Measurements from ENCODE around the gene HMGB4. TPM values are rescaled to one million over a fixed set of nuclear protein-coding genes. Genes with fewer than 3 reads are reported as not detected.

Gene HMGB4
- total RNA-seq, 1 donor from 2014 or later = not detected

DNA sequence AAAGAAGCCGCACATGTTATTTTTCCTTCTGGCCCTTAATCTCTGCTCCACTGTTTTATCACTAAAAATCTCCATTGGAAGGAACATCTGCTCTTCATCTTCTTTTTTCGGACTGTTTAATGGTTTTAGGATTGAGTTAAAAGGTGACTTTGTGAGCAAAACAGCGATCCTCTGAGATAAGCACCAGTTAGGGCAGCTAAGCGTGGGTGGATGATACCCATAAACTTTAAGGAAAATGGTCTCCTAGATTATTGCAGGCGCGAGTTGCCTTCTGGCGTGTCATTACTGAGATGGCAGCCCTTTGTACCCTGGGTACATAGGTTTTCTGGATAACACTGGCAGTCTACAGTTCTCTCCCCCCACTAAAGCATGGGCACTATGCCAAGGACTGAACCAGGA lies 44.0 kb upstream of the HMGB4 start:
- no peaks in the 10 kb centered on the region for H3K4me1 Mint-ChIP-seq (ENCODE audit: unreplicated experiment)
- TF ChIP-seq CTCF (IDR thresholded peaks at IDR 0.05) = no peak
- no peak overlapping the region for H3K27ac Mint-ChIP-seq (ENCODE audit: unreplicated experiment)
- peaks cover 20% of the 10 kb centered on the region for H3K9me3 Mint-ChIP-seq (ENCODE audit: unreplicated experiment)
- no peak overlapping the region for H3K4me3 Mint-ChIP-seq (ENCODE audit: unreplicated experiment)
- no peaks in the 10 kb centered on the region for H3K36me3 Mint-ChIP-seq (ENCODE audit: unreplicated experiment)
- no peak for DNase-seq (ENCODE audit: extremely low spot score, unreplicated experiment)
- H3K27me3 Mint-ChIP-seq (ENCODE audit: unreplicated experiment) = no peaks in the 10 kb centered on the region

- no peaks in the 10 kb centered on the region for H3K4me1 Mint-ChIP-seq (ENCODE audit: unreplicated experiment)
- no peak for DNase-seq (ENCODE audit: extremely low spot score, unreplicated experiment)
- no peaks in the 10 kb centered on the region for H3K36me3 Mint-ChIP-seq (ENCODE audit: unreplicated experiment)
- TF ChIP-seq CTCF (IDR thresholded peaks at IDR 0.05) = no peak
- H3K27me3 Mint-ChIP-seq (ENCODE audit: unreplicated experiment) = no peaks in the 10 kb centered on the region
- H3K4me3 Mint-ChIP-seq (ENCODE audit: unreplicated experiment) = no peak overlapping the region
- no peak overlapping the region for H3K27ac Mint-ChIP-seq (ENCODE audit: unreplicated experiment)
- peaks cover 26% of the 10 kb centered on the region for H3K9me3 Mint-ChIP-seq (ENCODE audit: unreplicated experiment)
Observed at GRCh38 chr1:33820804-33821203, 43.1 kb upstream of the HMGB4 start.

DNA sequence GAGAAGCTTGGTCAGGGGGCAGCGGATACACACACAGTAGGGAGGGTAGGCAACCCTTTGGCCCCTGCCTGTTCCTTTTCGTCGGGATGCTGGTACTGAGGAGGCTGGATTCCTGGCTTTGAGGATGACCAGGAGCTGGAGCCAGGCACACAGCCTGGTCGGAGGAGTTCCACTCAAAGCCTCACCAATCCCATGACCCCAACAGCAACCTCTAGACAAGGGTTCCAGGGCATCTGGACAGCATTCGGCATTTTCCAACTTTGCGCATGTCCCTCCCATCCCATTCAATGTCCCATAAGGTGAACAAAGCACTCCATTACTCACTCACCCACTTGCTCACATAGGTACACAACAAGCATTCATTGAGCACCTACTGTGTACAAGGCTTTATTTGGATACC lies 42.6 kb upstream of the HMGB4 start:
- H3K4me3 Mint-ChIP-seq (ENCODE audit: unreplicated experiment) = no peak overlapping the region
- no peak for TF ChIP-seq CTCF (IDR thresholded peaks at IDR 0.05)
- DNase-seq (ENCODE audit: extremely low spot score, unreplicated experiment) = no peak
- no peaks in the 10 kb centered on the region for H3K36me3 Mint-ChIP-seq (ENCODE audit: unreplicated experiment)
- H3K4me1 Mint-ChIP-seq (ENCODE audit: unreplicated experiment) = no peaks in the 10 kb centered on the region
- no peak overlapping the region for H3K27ac Mint-ChIP-seq (ENCODE audit: unreplicated experiment)
- H3K9me3 Mint-ChIP-seq (ENCODE audit: unreplicated experiment) = peaks cover 31% of the 10 kb centered on the region
- no peaks in the 10 kb centered on the region for H3K27me3 Mint-ChIP-seq (ENCODE audit: unreplicated experiment)

- DNase-seq (ENCODE audit: extremely low spot score, unreplicated experiment) = no peak
- no peaks in the 10 kb centered on the region for H3K36me3 Mint-ChIP-seq (ENCODE audit: unreplicated experiment)
- no peak overlapping the region for H3K27ac Mint-ChIP-seq (ENCODE audit: unreplicated experiment)
- peaks cover 38% of the 10 kb centered on the region for H3K9me3 Mint-ChIP-seq (ENCODE audit: unreplicated experiment)
- TF ChIP-seq CTCF (IDR thresholded peaks at IDR 0.05) = no peak
- H3K4me1 Mint-ChIP-seq (ENCODE audit: unreplicated experiment) = no peaks in the 10 kb centered on the region
- H3K27me3 Mint-ChIP-seq (ENCODE audit: unreplicated experiment) = no peaks in the 10 kb centered on the region
- no peak overlapping the region for H3K4me3 Mint-ChIP-seq (ENCODE audit: unreplicated experiment)
Observed at GRCh38 chr1:33822396-33822795, 41.5 kb upstream of the HMGB4 start.

DNA sequence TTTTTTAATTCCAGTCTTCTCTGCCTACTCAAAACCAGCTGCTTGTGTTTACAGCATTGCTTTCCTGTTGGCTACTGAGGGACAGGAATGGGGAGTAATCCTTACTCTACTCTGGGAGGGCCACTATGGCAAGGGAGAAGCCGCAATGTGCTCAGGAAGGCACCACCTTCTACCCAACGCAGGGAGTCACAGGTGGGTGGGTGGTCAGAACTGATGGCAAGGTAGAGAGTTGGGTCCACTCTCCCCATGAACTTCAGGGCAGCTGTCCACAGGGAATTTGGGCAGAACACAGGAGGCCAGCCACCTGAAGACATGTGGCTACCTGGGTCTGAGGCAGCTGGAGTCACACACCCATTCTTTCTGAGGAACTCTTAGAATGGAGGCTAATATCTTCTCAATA lies 40.5 kb upstream of the HMGB4 start:
- no peaks in the 10 kb centered on the region for H3K4me1 Mint-ChIP-seq (ENCODE audit: unreplicated experiment)
- H3K27ac Mint-ChIP-seq (ENCODE audit: unreplicated experiment) = no peak overlapping the region
- no peaks in the 10 kb centered on the region for H3K27me3 Mint-ChIP-seq (ENCODE audit: unreplicated experiment)
- H3K36me3 Mint-ChIP-seq (ENCODE audit: unreplicated experiment) = no peaks in the 10 kb centered on the region
- DNase-seq (ENCODE audit: extremely low spot score, unreplicated experiment) = no peak
- H3K4me3 Mint-ChIP-seq (ENCODE audit: unreplicated experiment) = no peak overlapping the region
- TF ChIP-seq CTCF (IDR thresholded peaks at IDR 0.05) = no peak
- H3K9me3 Mint-ChIP-seq (ENCODE audit: unreplicated experiment) = peaks cover 43% of the 10 kb centered on the region
